ENCODE data around the gene ADAMTS14.
"Not testable (repeated sequence)": the region's sequence is repeated elsewhere in the genome, so short reads cannot be mapped to it uniquely, and the experiment has no call there.

The ADAMTS14 gene

DNA sequence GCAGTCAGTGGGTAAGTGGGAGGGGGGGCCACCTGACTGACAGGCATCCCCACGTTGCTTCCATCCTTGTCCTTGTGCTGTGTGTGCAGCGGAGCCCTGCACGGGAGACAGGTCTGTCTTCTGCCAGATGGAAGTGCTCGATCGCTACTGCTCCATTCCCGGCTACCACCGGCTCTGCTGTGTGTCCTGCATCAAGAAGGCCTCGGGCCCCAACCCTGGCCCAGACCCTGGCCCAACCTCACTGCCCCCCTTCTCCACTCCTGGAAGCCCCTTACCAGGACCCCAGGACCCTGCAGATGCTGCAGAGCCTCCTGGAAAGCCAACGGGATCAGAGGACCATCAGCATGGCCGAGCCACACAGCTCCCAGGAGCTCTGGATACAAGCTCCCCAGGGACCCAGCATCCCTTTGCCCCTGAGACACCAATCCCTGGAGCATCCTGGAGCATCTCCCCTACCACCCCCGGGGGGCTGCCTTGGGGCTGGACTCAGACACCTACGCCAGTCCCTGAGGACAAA is 88.0 kb downstream of the ADAMTS14 start:
- FAIRE-seq: no peak
- no peak for DNase-seq (ENCODE audit: insufficient read length, low spot score)
- TF ChIP-seq PAX5 (IDR thresholded peaks at IDR 0.05; ENCODE audit: insufficient read depth, low read length, severe bottlenecking) (no peak), SPI1 (IDR thresholded peaks at IDR 0.05; ENCODE audit: low read depth, low read length) (no peak), TAF1 (IDR thresholded peaks at IDR 0.05; ENCODE audit: low read depth, low read length) (no peak), POU2F2 (IDR thresholded peaks at IDR 0.05; ENCODE audit: low read depth, low read length) (no peak), POLR2A (IDR thresholded peaks at IDR 0.05; ENCODE audit: low read depth, low read length) (no peak), POLR2AphosphoS5 (IDR thresholded peaks at IDR 0.05; ENCODE audit: low read depth, low read length) (no peak)

DNA sequence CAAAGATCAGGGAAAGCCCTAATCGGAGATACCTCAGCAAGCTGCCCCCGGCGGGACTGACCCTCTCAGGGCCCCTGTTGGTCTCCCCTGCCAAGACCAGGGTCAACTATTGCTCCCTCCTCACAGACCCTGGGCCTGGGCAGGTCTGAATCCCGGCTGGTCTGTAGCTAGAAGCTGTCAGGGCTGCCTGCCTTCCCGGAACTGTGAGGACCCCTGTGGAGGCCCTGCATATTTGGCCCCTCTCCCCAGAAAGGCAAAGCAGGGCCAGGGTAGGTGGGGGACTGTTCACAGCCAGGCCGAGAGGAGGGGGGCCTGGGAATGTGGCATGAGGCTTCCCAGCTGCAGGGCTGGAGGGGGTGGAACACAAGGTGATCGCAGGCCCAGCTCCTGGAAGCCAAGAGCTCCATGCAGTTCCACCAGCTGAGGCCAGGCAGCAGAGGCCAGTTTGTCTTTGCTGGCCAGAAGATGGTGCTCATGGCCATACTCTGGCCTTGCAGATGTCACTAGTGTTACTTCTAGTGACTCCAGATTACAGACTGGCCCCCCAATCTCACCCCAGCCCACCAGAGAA is 88.8 kb downstream of the ADAMTS14 start:
- no peak for FAIRE-seq
- DNase-seq (ENCODE audit: insufficient read length, low spot score): no peak
- TF ChIP-seq SPI1 (IDR thresholded peaks at IDR 0.05; ENCODE audit: low read depth, low read length) (no peak), POU2F2 (IDR thresholded peaks at IDR 0.05; ENCODE audit: low read depth, low read length) (no peak), POLR2AphosphoS5 (IDR thresholded peaks at IDR 0.05; ENCODE audit: low read depth, low read length) (no peak)

DNA sequence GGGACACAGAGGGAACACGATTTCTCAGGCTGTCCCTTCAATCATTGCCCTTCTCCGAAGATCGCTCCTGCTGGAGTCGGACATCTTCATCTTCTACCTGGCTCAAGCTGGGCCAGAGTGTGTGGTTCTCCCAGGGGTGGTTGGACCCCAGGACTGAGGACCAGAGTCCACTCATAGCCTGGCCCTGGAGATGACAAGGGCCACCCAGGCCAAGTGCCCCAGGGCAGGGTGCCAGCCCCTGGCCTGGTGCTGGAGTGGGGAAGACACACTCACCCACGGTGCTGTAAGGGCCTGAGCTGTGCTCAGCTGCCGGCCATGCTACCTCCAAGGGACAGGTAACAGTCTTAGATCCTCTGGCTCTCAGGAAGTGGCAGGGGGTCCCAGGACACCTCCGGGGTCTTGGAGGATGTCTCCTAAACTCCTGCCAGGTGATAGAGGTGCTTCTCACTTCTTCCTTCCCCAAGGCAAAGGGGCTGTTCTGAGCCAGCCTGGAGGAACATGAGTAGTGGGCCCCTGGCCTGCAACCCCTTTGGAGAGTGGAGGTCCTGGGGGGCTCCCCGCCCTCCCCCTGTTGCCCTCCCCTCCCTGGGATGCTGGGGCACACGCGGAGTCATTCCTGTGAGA is 89.5 kb downstream of the ADAMTS14 start:
- DNase-seq (ENCODE audit: insufficient read length, low spot score) (no peak), FAIRE-seq (no peak)
- TF ChIP-seq POLR2AphosphoS5 (IDR thresholded peaks at IDR 0.05; ENCODE audit: low read depth, low read length) (no peak), POU2F2 (IDR thresholded peaks at IDR 0.05; ENCODE audit: low read depth, low read length) (no peak), PAX5 (IDR thresholded peaks at IDR 0.05; ENCODE audit: insufficient read depth, low read length, severe bottlenecking) (no peak), POLR2A (IDR thresholded peaks at IDR 0.05; ENCODE audit: low read depth, low read length) (no peak), TAF1 (IDR thresholded peaks at IDR 0.05; ENCODE audit: low read depth, low read length) (no peak), SPI1 (IDR thresholded peaks at IDR 0.05; ENCODE audit: low read depth, low read length) (no peak)

DNA sequence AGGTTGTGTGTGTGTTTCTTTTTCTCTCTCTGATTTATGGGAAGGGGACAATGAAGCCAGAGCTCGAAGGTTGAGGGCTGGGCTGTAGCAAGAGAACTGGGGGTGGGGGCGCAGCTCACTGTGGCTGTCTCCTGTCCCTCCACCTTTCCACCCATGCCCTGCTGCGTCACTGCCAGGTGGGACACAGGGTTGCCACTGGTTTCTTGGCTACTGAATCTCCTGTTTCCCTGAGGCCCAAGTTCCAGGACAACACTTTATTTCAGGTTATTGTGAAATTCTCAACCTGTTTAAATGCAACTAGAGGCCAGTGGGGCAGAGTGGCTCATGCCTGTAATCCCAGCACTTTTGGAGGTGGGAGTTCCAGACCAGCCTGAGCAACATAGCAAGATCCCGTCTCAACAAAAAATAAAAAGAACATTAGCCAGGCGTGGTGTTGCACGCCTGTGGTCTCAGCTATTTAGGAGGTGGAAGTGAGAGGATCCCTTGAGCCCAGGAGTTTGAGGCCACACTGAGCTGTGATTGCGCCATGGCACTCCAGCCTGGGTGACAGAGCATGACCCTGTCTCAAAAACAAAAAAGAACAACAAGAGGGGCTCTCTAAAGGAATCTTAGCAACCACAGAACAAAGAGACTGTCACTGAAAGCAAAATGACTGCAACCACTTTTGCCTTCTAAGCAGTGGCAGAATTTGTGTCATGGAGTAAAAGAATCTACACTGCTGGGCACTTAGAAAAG is 90.3 kb downstream of the ADAMTS14 start:
- DNase-seq (ENCODE audit: insufficient read length, low spot score): no peak
- no peak for FAIRE-seq
- TF ChIP-seq POLR2AphosphoS5 (IDR thresholded peaks at IDR 0.05; ENCODE audit: low read depth, low read length) (no peak), SPI1 (IDR thresholded peaks at IDR 0.05; ENCODE audit: low read depth, low read length) (no peak), POU2F2 (IDR thresholded peaks at IDR 0.05; ENCODE audit: low read depth, low read length) (no peak), PAX5 (IDR thresholded peaks at IDR 0.05; ENCODE audit: insufficient read depth, low read length, severe bottlenecking) (no peak), POLR2A (IDR thresholded peaks at IDR 0.05; ENCODE audit: low read depth, low read length) (no peak)

DNA sequence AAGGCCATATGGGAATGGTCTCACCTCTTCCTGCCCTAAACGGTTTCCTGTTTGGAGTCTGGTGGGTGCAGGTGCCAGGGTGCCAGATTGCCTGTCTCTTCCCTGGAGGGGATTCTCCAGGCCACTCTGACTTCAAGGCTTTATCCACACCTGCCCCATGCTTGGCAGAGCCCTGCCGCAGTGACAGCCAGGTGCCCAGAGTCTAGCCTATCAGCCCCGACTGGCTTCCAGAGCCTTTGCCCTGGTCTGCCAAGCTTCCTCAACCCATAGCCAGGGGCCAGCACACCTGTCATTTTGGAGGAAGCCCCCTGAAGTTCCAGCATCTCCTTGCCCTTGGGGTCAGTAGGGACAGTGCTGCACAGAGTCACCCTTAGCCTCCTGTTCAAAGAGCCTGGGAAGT is 91.3 kb downstream of the ADAMTS14 start:
- DNase-seq (ENCODE audit: insufficient read length, low spot score) (no peak), FAIRE-seq (no peak)
- TF ChIP-seq POLR2A (IDR thresholded peaks at IDR 0.05; ENCODE audit: low read depth, low read length) (no peak), SPI1 (IDR thresholded peaks at IDR 0.05; ENCODE audit: low read depth, low read length) (no peak), POU2F2 (IDR thresholded peaks at IDR 0.05; ENCODE audit: low read depth, low read length) (no peak), PAX5 (IDR thresholded peaks at IDR 0.05; ENCODE audit: insufficient read depth, low read length, severe bottlenecking) (no peak)

DNA sequence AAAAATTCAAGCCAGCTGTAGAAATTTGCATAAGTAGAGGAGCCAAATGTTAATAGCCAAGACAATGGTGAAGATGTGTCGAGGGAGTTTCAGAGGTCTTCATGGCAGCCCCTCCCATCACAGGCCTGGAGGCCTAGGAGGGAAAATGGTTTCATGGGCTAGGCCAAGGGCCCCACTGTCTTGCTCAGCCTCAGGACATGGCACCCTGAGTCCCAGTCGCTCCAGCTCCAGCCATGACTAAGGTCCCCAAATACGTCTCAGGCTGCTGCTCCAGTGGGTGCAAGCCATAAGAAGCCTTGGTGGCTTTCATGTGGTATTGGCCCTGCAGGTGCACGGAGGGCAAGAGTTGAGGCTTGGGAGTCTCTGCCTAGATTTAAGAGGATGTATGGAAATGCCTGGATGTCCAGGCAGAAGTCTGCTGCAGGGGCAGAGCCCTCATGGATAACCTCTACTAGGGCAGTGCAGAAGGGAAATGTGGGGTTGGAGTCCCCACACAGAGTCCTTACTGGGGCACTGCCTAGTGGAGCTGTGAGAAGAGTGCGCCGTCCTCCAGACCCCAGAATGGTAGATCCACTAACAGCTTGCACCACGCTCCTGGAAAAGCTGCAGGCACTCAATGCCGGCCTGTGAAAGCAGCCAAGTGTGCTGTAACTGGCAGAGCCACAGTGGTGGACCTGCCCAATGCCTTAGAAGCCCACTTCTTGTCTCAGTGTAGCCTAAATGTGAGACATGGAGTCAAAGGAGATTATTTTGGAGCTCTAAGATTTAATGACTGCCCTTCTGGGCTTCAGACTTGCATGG is 93.7 kb downstream of the ADAMTS14 start:
- DNase-seq (ENCODE audit: insufficient read length, low spot score) (no peak), FAIRE-seq (no peak)
- TF ChIP-seq POU2F2 (IDR thresholded peaks at IDR 0.05; ENCODE audit: low read depth, low read length) (no peak), TAF1 (IDR thresholded peaks at IDR 0.05; ENCODE audit: low read depth, low read length) (no peak), SPI1 (IDR thresholded peaks at IDR 0.05; ENCODE audit: low read depth, low read length) (no peak), PAX5 (IDR thresholded peaks at IDR 0.05; ENCODE audit: insufficient read depth, low read length, severe bottlenecking) (no peak), POLR2AphosphoS5 (IDR thresholded peaks at IDR 0.05; ENCODE audit: low read depth, low read length) (no peak), POLR2A (IDR thresholded peaks at IDR 0.05; ENCODE audit: low read depth, low read length) (no peak)

DNA sequence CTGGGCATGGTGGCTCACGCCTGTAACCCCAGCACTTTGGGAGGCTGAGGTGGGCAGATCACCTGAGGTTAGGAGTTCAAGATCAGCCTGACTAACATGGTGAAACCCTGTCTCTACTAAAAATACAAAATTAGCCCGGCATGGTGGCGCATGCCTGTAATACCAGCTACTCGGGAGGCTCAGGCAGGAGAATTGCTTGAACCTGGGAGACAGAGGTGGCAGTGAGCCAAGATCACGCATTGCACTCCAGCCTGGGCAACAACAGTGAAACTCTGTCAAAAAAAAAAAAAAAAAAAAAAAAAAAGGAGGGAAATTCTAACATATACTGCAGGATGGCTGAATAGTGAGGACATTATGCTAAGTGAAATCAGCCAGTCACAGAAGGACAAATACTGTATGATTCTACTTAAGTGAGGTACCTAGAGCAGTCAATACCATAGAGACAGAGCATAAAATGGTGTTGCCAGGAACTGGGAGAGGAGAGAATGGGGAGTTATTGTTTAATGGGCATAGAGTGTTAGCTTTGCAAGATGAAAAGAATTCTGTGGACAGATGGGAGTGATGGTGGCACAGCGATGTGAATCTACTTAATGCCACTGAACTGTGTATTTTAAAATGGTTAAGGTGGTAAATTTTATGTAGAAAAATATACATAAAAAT is 95.8 kb downstream of the ADAMTS14 start:
- DNase-seq (ENCODE audit: insufficient read length, low spot score); FAIRE-seq: not testable (repeated sequence)

DNA sequence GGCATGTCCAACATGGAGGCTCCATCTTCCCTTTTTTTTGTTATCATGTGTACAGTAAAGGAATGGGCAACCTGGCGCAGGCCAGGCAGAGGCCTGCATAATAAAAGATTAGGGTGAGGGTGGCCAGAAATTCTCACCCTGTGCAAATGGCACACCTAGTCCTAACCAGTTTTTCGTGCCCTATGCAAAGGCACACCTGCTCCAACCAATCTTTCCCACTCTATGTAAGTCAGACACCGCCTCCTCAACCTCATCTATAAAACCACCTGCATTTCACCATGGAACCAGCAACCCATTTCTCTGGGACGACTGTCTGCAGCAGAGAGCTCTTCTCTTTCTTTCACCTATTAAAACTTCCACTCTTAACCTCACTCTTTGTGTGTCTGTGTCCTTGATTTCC is 96.8 kb downstream of the ADAMTS14 start:
- TF ChIP-seq PAX5 (IDR thresholded peaks at IDR 0.05; ENCODE audit: insufficient read depth, low read length, severe bottlenecking) (no peak), POU2F2 (IDR thresholded peaks at IDR 0.05; ENCODE audit: low read depth, low read length) (no peak), SPI1 (IDR thresholded peaks at IDR 0.05; ENCODE audit: low read depth, low read length) (no peak), POLR2AphosphoS5 (IDR thresholded peaks at IDR 0.05; ENCODE audit: low read depth, low read length) (no peak), TAF1 (IDR thresholded peaks at IDR 0.05; ENCODE audit: low read depth, low read length) (no peak), POLR2A (IDR thresholded peaks at IDR 0.05; ENCODE audit: low read depth, low read length) (no peak)
- FAIRE-seq (no peak), DNase-seq (ENCODE audit: insufficient read length, low spot score) (no peak)

DNA sequence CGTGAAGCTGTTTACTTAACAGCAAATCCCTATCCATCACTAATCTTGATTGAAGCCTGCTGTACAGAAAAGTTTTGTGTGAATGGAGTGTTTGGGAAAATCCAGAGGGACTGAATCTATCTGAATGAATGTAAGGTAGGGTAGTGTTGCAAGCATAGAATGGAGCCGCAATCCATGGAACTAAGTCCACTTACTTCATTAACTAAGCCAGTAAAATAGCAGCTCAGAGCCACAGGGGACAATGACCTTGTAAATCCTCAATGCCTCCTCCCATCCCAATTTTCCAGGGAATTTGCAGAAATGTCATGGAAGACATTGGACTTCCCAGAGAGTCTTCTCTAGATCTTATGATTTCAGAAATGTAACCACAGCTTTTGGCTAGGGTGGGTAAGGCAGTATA is 97.7 kb downstream of the ADAMTS14 start:
- FAIRE-seq: no peak
- TF ChIP-seq POLR2A (IDR thresholded peaks at IDR 0.05; ENCODE audit: low read depth, low read length) (no peak), PAX5 (IDR thresholded peaks at IDR 0.05; ENCODE audit: insufficient read depth, low read length, severe bottlenecking) (no peak), POLR2AphosphoS5 (IDR thresholded peaks at IDR 0.05; ENCODE audit: low read depth, low read length) (no peak), SPI1 (IDR thresholded peaks at IDR 0.05; ENCODE audit: low read depth, low read length) (no peak), TAF1 (IDR thresholded peaks at IDR 0.05; ENCODE audit: low read depth, low read length) (no peak)
- DNase-seq (ENCODE audit: insufficient read length, low spot score): no peak

DNA sequence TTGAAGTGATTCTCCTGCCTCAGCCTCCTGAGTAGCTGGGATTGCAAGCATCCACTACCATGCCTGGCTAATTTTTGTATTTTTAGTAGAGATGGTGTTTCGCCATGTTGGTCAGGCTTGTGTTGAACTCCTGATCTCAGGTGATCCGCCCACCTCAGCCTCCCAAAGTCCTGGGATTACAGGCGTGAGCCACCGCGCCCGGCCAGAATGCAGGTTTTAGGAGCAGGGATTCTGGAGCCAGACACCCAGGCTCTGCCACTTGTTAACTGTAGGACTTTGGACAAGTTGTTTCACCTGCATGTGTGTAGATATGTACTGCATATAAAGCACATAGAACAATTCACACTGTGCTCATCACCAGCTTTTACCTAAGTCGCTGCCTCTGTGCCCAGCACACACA is 98.2 kb downstream of the ADAMTS14 start:
- not testable (repeated sequence) for FAIRE-seq; DNase-seq (ENCODE audit: insufficient read length, low spot score)

Measured in GM12891 (cell line).